ENCODE measurements around the gene PPP1R15B. TPM values are rescaled to one million over a fixed set of nuclear protein-coding genes. Genes with fewer than 3 reads are reported as not detected.

Gene PPP1R15B
- total RNA-seq: 10 to 100 TPM; 78.0 to 81.1 TPM
- 10 to 100 TPM; 17.9 to 20.4 TPM for polyA plus RNA-seq

GRCh38 chr1:204411451-204412204 lies at the start of gene PPP1R15B:
PPP1R15B (minus strand) TSS chr1:204411817; CDS start chr1:204411411, 406 bp downstream.
- H3K27ac ChIP-seq (ENCODE audit: low read depth, low read length): peak within 1 kb of the TSS; percentile 100
- H3K9me3 ChIP-seq (ENCODE audit: control insufficient read depth in 1 of 2, low read length in 2 of 2): no peaks in the 10 kb centered on the region
- POLR2A ChIA-PET (ENCODE audit: partially characterized antibody): interaction anchor here (1.0 to 2.2 kb wide), 8 partner anchors 10 to 114 kb away, joined by 3 to 21 read pairs (median 6); partner anchors contain the start of gene MDM4
- peaks cover 7% of the 10 kb centered on the region for H3K4me1 ChIP-seq (ENCODE audit: insufficient read depth, low read length)
- peaks cover 15 to 46% of the 10 kb centered on the region in 2 donors for H3K36me3 Mint-ChIP-seq
- peaks cover 5% of the 10 kb centered on the region for H3K36me3 ChIP-seq (ENCODE audit: insufficient read depth, low read length)
- peak within 1 kb of the TSS; percentile 67 to 99 for H3K4me3 ChIP-seq (ENCODE audit: low read length in 2 of 2)
- CTCF ChIA-PET (ENCODE audit: partially characterized antibody): interaction anchor here (1.5 to 4.9 kb wide), 4 partner anchors 13 to 95 kb away, joined by 4 to 64 read pairs (median 6); no protein-coding TSS in a partner anchor
- peak; percentile 98 to 99 (median 98) for DNase-seq
- H3K4me3 Mint-ChIP-seq: peak within 1 kb of the TSS; percentile 98 to 99 (median 99)
- intact Hi-C loops (cut with micrococcal nuclease): loop anchor here (1.0 to 10.0 kb wide), 7 partner anchors 8 to 1223 kb away; partner anchors contain the start of genes ELK4, MDM4 and SNRPE
- peaks cover 8 to 21% (median 13%) of the 10 kb centered on the region in 4 donors for H3K4me1 Mint-ChIP-seq
- peaks cover 0 to 2% (median 0%) of the 10 kb centered on the region in 8 donors for H3K9me3 Mint-ChIP-seq
- H3K27me3 ChIP-seq (ENCODE audit: insufficient read depth, low read length): no peaks in the 10 kb centered on the region
- H3K27ac Mint-ChIP-seq: peak within 1 kb of the TSS; percentile 99 to 100 (median 100)
- no peaks in the 10 kb centered on the region for H3K27me3 Mint-ChIP-seq

DNA sequence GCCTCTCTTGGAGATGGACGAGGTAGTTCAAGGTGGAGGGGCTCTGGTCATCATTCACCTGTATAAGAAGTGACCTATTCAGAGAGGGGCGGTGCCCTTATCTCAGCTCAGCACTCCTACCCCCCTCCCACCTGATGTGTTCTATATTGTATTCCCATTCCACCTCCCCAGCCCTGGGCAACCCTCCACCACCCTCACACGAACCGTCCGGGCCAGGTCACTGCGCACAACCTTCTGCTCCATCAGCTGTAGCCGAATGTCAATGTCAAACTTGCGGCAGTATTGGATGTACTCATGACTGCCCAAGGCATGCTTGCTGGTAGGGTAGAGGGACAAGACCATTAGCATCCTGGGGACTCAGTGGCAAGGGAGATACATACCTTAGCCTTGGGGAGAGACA lies 48.7 kb upstream of the PPP1R15B start:
- intact Hi-C loops (cut with micrococcal nuclease): no loop called here
- POLR2A ChIA-PET (ENCODE audit: partially characterized antibody): interaction anchor here (1.2 to 4.0 kb wide), 2 partner anchors 27 to 33 kb away, joined by 3 to 23 read pairs; partner anchors contain the start of gene PIK3C2B
- Histone ChIP-seq H3K27ac (ENCODE audit: low read depth, low read length) (peak overlapping the region; percentile 60), H3K4me3 (ENCODE audit: low read length in 2 of 2) (no peak overlapping the region), H3K4me1 (ENCODE audit: insufficient read depth, low read length) (peaks cover 59% of the 10 kb centered on the region), H3K9me3 (ENCODE audit: control insufficient read depth in 1 of 2, low read length in 2 of 2) (no peaks in the 10 kb centered on the region), H3K36me3 (ENCODE audit: insufficient read depth, low read length) (peaks cover 27% of the 10 kb centered on the region), H3K27me3 (ENCODE audit: insufficient read depth, low read length) (no peaks in the 10 kb centered on the region)
- peaks cover 42 to 63% of the 10 kb centered on the region in 2 donors for H3K36me3 Mint-ChIP-seq
- no peaks in the 10 kb centered on the region for H3K27me3 Mint-ChIP-seq
- H3K4me1 Mint-ChIP-seq: peaks cover 46 to 69% (median 55%) of the 10 kb centered on the region in 4 donors
- DNase-seq: no peak
- CTCF ChIA-PET (ENCODE audit: partially characterized antibody): interaction anchor here (1.2 to 1.9 kb wide), 2 partner anchors 12 to 34 kb away, joined by 3 to 5 read pairs; no protein-coding TSS in a partner anchor
- no peaks in the 10 kb centered on the region for H3K9me3 Mint-ChIP-seq
- peak overlapping the region in 4 of 8 donors; percentile 75 to 83 (median 80) for H3K4me3 Mint-ChIP-seq
- H3K27ac Mint-ChIP-seq: peak overlapping the region; percentile 63 to 98 (median 95)

DNA sequence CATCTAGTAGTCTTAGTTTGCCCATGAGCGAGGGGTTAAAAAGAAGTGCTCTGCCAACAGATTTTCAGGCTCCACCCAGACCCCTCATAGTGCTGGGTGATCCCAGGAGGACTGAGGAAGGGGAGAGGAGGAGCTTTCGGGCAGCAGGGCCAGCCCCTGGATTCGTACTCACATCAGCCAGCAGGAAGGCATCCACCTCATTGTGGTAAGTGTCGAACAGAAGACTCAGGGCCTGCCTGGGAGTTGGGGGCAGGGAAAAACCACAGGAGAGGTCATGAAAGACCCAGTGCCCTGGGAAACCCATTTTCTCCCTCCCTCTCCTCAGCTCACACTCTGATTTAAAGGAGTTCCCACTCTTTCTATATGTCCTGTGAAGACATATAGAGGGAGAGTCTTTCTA lies 48.1 kb upstream of the PPP1R15B start:
- peaks cover 40 to 67% (median 52%) of the 10 kb centered on the region in 4 donors for H3K4me1 Mint-ChIP-seq
- no peak for DNase-seq
- POLR2A ChIA-PET (ENCODE audit: partially characterized antibody): no interaction called here
- H3K27me3 ChIP-seq (ENCODE audit: insufficient read depth, low read length): no peaks in the 10 kb centered on the region
- no peak overlapping the region for H3K4me3 ChIP-seq (ENCODE audit: low read length in 2 of 2)
- peaks cover 45 to 62% of the 10 kb centered on the region in 2 donors for H3K36me3 Mint-ChIP-seq
- CTCF ChIA-PET (ENCODE audit: partially characterized antibody): interaction anchor here (1.2 to 1.9 kb wide), 2 partner anchors 12 to 34 kb away, joined by 3 to 5 read pairs; no protein-coding TSS in a partner anchor
- peaks cover 27% of the 10 kb centered on the region for H3K36me3 ChIP-seq (ENCODE audit: insufficient read depth, low read length)
- H3K9me3 ChIP-seq (ENCODE audit: control insufficient read depth in 1 of 2, low read length in 2 of 2): no peaks in the 10 kb centered on the region
- H3K4me3 Mint-ChIP-seq: peak overlapping the region in 4 of 8 donors; percentile 7 to 49 (median 27)
- H3K27me3 Mint-ChIP-seq: no peaks in the 10 kb centered on the region
- peaks cover 54% of the 10 kb centered on the region for H3K4me1 ChIP-seq (ENCODE audit: insufficient read depth, low read length)
- H3K27ac Mint-ChIP-seq: peak overlapping the region; percentile 57 to 98 (median 84)
- intact Hi-C loops (cut with micrococcal nuclease): no loop called here
- H3K27ac ChIP-seq (ENCODE audit: low read depth, low read length): no peak overlapping the region
- no peaks in the 10 kb centered on the region for H3K9me3 Mint-ChIP-seq

DNA sequence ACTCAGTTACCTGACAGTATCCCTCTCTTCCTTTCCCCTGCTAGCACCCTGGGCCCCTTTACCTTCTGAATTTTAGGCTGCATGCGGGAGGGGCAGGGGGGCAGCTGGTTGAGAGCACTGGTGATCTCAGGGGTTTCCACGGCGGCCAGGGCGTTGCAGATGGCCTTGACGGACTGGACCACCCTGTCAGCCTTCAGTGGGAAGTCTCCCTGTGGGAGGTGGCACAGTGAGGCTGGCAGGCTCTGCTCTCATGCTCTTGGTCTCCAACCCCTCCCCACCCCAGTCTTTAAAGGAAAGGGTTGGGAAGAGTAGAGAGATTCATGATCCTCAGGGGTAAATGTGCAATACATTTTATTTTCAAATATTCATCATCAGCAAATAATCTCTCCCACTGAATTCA lies 46.0 kb upstream of the PPP1R15B start:
- H3K27ac ChIP-seq (ENCODE audit: low read depth, low read length): no peak overlapping the region
- H3K4me1 ChIP-seq (ENCODE audit: insufficient read depth, low read length): peaks cover 51% of the 10 kb centered on the region
- intact Hi-C loops (cut with micrococcal nuclease): no loop called here
- H3K4me3 ChIP-seq (ENCODE audit: low read length in 2 of 2): no peak overlapping the region
- Mint-ChIP-seq H3K4me1 (peaks cover 35 to 60% (median 48%) of the 10 kb centered on the region in 4 donors), H3K27ac (peak overlapping the region; percentile 22 to 89 (median 79)), H3K4me3 (no peak overlapping the region), H3K9me3 (no peaks in the 10 kb centered on the region), H3K36me3 (peaks cover 52 to 58% of the 10 kb centered on the region in 2 donors), H3K27me3 (no peaks in the 10 kb centered on the region)
- CTCF ChIA-PET (ENCODE audit: partially characterized antibody): interaction anchor here (1.0 to 16.5 kb wide), 6 partner anchors 9 to 203 kb away, joined by 3 to 209 read pairs (median 14); partner anchors contain the start of gene PIK3C2B
- no peaks in the 10 kb centered on the region for H3K27me3 ChIP-seq (ENCODE audit: insufficient read depth, low read length)
- H3K9me3 ChIP-seq (ENCODE audit: control insufficient read depth in 1 of 2, low read length in 2 of 2): no peaks in the 10 kb centered on the region
- no peak for DNase-seq
- H3K36me3 ChIP-seq (ENCODE audit: insufficient read depth, low read length): peaks cover 27% of the 10 kb centered on the region
- POLR2A ChIA-PET (ENCODE audit: partially characterized antibody): interaction anchor here (2.3 kb wide), 1 partner anchor 36 kb away, joined by 15 read pairs; the partner anchor contains the start of gene PIK3C2B

DNA sequence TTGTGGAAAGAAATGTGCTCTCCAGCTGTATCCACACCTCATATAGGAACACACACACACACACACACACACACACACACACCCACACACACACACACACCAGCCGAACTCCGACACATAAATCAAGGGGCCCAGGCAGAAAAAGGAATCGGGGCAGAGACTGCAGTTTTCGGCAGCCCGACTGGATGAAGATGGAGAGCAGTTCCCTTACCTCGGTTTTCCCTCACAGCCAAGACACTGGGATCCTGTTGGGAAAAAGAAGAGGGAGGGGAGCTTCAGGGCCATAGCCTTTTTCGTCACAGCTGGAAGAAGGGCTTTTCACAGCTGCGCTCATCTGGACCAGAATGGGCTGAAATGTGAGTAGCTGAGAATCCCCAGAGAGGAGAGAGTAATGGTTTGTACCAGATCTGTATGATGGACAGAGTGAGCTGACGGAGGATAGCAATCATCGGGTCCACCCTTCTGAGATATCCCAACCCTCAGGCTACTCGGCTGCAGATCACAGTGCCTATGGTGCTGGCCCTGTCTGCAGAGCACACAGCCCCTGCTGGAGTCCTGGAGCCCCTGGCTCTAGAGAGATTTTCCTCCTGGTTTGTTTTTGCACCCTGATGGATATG lies 45.3 kb upstream of the PPP1R15B start:
- Mint-ChIP-seq H3K9me3 (no peaks in the 10 kb centered on the region), H3K36me3 (peaks cover 52 to 59% of the 10 kb centered on the region in 2 donors), H3K27ac (peak overlapping the region in 6 of 7 donors; percentile 64 to 79 (median 71)), H3K27me3 (no peaks in the 10 kb centered on the region), H3K4me3 (no peak overlapping the region), H3K4me1 (peaks cover 29 to 59% (median 42%) of the 10 kb centered on the region in 4 donors)
- Histone ChIP-seq H3K9me3 (ENCODE audit: control insufficient read depth in 1 of 2, low read length in 2 of 2) (no peaks in the 10 kb centered on the region), H3K4me3 (ENCODE audit: low read length in 2 of 2) (no peak overlapping the region), H3K27me3 (ENCODE audit: insufficient read depth, low read length) (no peaks in the 10 kb centered on the region), H3K4me1 (ENCODE audit: insufficient read depth, low read length) (peaks cover 50% of the 10 kb centered on the region), H3K36me3 (ENCODE audit: insufficient read depth, low read length) (peaks cover 27% of the 10 kb centered on the region), H3K27ac (ENCODE audit: low read depth, low read length) (no peak overlapping the region)
- intact Hi-C loops (cut with micrococcal nuclease): no loop called here
- ChIA-PET POLR2A (ENCODE audit: partially characterized antibody) (interaction anchor here (2.3 kb wide), 1 partner anchor 36 kb away, joined by 15 read pairs; the partner anchor contains the start of gene PIK3C2B), CTCF (ENCODE audit: partially characterized antibody) (interaction anchor here (1.4 to 16.5 kb wide), 6 partner anchors 9 to 46 kb away, joined by 3 to 209 read pairs (median 14); partner anchors contain the start of gene PIK3C2B)
- DNase-seq: no peak

GRCh38 chr1:204455831-204456145 lies 44.2 kb upstream of the PPP1R15B start:
- DNase-seq: no peak
- Mint-ChIP-seq H3K4me1 (peaks cover 24 to 56% (median 40%) of the 10 kb centered on the region in 4 donors), H3K4me3 (no peak overlapping the region), H3K36me3 (peaks cover 47 to 59% of the 10 kb centered on the region in 2 donors), H3K27me3 (no peaks in the 10 kb centered on the region), H3K27ac (peak overlapping the region in 2 of 7 donors; percentile 29 to 75), H3K9me3 (no peaks in the 10 kb centered on the region)
- no peak overlapping the region for H3K4me3 ChIP-seq (ENCODE audit: low read length in 2 of 2)
- POLR2A ChIA-PET (ENCODE audit: partially characterized antibody): no interaction called here
- H3K4me1 ChIP-seq (ENCODE audit: insufficient read depth, low read length): peaks cover 50% of the 10 kb centered on the region
- no peaks in the 10 kb centered on the region for H3K27me3 ChIP-seq (ENCODE audit: insufficient read depth, low read length)
- peaks cover 27% of the 10 kb centered on the region for H3K36me3 ChIP-seq (ENCODE audit: insufficient read depth, low read length)
- intact Hi-C loops (cut with micrococcal nuclease): no loop called here
- H3K27ac ChIP-seq (ENCODE audit: low read depth, low read length): no peak overlapping the region
- no peaks in the 10 kb centered on the region for H3K9me3 ChIP-seq (ENCODE audit: control insufficient read depth in 1 of 2, low read length in 2 of 2)
- CTCF ChIA-PET (ENCODE audit: partially characterized antibody): interaction anchor here (1.4 to 16.5 kb wide), 5 partner anchors 8 to 47 kb away, joined by 4 to 209 read pairs (median 14); partner anchors contain the start of gene PIK3C2B

All from CD4-positive, alpha-beta memory T cell (primary cell).